HFF-Myc (cell line): ENCODE results near the gene CDH4.

Experiments
- DNase-seq: peaks from one replicate; pipeline ENCODE4 v3.0.0-alpha.2; 2011; ENCODE audit warnings: low read depth; ENCODE audit errors: extremely low read depth
- H3K4me3 ChIP-seq: replicated peaks from 2 replicates; pipeline ENCODE4 v1.5.1; 2011; ENCODE audit warnings: low read depth, mild to moderate bottlenecking, control low read depth, low read length
- TF ChIP-seq, protein P1 (sequence below): IDR thresholded peaks from 2 replicates; pipeline ENCODE4 v1.5.1; 2012; ENCODE audit warnings: mild to moderate bottlenecking, low read depth, low read length, control low read depth; ENCODE audit errors: missing control alignments

Gene CDH4

DNA sequence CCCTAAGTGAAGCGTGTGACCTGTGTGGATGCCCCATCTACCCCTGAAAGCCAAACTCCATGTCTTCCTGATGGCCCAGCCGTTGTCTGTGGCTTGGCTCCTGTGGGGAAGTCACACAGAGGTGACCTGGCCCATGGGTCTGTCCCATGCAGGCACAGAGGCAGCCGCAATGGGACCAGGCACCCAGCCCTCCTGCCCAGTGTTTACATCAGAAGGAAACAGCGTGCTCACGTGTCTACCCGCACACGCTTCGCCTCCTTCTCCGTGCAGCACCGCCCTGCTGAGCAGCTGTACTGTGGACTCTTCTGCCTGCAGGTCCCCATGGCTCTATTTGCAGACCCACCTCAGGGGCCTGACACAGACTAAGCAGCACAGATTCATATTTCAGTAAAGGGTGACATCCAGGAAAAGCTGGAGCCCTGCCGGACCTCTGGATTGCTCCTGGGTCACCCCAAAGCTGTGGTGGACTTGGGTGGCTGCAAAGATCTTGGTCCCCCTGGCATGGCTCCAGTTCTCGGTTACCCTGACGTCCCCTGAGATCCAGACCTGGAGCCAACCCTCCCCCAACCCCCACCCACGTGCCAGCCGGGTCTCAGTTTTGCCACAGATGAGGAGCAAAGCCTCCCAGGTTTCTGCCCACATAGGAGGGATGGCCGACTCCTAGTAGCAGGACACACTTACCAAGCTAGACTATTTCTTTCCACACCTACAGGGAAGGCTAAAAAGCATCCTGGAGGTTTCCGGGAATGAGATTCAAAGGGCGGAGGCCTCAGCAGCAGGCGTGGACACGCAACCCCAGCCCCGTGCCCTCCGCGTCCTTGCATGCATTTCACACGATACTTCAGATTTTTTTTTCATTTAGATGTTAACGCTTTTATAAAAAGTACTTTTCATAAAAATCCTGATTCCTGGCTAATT lies 120.3 kb downstream of the CDH4 start:
- TF ChIP-seq, protein P1, sequence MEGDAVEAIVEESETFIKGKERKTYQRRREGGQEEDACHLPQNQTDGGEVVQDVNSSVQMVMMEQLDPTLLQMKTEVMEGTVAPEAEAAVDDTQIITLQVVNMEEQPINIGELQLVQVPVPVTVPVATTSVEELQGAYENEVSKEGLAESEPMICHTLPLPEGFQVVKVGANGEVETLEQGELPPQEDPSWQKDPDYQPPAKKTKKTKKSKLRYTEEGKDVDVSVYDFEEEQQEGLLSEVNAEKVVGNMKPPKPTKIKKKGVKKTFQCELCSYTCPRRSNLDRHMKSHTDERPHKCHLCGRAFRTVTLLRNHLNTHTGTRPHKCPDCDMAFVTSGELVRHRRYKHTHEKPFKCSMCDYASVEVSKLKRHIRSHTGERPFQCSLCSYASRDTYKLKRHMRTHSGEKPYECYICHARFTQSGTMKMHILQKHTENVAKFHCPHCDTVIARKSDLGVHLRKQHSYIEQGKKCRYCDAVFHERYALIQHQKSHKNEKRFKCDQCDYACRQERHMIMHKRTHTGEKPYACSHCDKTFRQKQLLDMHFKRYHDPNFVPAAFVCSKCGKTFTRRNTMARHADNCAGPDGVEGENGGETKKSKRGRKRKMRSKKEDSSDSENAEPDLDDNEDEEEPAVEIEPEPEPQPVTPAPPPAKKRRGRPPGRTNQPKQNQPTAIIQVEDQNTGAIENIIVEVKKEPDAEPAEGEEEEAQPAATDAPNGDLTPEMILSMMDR, result no peak
- DNase-seq, result no peak
- no peak overlapping the region for H3K4me3 ChIP-seq

DNA sequence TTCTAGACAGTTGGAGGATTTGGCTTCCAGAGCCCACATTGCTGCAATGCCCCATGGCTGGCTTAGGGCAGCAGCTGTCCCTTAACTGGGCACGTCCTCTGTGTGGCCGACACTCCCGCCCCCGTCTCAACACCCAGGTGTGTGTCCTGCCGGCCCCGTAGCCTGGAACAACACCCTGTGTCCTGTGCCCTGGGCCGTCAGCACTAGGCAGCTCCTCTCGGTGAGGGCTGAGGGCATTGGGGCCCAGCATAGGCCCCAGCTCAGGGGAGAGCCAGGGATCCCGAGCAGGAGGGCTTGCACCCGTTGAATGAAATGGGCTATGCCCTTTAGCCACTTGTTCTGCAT lies 121.0 kb downstream of the CDH4 start:
- H3K4me3 ChIP-seq, result no peak overlapping the region
- DNase-seq, result no peak
- TF ChIP-seq, protein P1, result no peak

DNA sequence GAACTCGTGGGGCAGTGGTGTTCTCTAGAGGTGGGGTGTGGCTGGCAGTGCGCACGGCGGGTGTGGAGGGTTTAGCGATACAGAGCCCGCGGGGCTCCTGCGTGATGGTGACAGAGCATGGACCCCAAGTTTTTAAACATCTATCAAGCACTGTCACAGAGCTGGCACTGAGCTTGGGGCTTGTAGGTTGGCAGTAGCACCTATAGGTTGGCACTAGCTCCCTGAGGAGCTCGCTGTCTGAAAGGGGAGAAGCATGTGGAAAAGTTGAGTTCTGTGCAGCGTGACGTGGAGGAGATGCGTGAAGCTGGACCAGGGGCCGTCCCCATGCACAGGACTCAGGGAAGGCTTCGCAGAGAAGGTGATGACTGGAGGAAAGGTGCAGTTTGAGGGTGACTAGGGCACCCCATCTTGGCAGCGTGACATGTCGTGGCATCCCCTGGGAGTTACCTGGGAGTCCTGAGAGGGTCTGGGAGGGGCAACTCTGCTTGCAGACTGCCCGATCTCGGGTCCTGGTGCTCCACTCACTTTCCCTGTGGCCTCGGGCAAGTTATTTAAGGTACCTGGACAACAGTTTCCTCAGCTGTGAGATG lies 122.0 kb downstream of the CDH4 start:
- TF ChIP-seq, protein P1, result no peak
- H3K4me3 ChIP-seq, result no peak overlapping the region
- no peak for DNase-seq

DNA sequence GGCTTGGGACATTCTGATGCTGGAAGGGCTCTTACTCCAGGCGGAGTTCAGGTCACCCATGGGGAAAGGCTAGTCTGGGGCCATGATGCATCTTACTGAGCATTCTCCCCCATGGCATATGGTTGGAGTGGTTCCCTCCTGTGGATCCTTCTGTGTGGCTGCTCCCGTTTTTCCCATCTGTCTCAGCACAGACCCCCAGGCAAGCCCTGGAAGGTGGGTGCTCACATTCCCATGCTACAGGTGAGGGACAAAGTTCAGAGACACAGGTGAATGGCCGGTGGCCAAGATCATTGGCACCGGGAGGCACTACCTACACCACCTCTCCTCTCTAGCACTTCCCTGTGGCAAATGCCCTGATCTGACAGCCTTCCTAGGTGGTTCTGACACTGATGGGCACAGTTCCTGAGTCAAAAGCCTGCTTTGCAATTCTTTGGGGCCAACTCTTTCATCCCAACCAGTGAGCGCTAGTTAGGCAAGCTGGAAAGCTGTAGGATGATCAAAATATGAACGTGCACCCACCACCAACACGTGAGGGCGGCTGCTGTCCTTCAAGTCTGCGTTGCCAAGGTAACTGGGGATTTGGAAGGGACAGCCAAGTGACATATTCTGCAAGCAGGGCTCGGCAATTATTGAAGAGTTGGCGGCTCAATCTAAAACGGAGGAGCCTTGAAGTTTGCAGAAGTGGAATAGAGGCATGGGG lies 124.6 kb downstream of the CDH4 start:
- no peak for DNase-seq
- TF ChIP-seq, protein P1, result no peak
- no peak overlapping the region for H3K4me3 ChIP-seq

DNA sequence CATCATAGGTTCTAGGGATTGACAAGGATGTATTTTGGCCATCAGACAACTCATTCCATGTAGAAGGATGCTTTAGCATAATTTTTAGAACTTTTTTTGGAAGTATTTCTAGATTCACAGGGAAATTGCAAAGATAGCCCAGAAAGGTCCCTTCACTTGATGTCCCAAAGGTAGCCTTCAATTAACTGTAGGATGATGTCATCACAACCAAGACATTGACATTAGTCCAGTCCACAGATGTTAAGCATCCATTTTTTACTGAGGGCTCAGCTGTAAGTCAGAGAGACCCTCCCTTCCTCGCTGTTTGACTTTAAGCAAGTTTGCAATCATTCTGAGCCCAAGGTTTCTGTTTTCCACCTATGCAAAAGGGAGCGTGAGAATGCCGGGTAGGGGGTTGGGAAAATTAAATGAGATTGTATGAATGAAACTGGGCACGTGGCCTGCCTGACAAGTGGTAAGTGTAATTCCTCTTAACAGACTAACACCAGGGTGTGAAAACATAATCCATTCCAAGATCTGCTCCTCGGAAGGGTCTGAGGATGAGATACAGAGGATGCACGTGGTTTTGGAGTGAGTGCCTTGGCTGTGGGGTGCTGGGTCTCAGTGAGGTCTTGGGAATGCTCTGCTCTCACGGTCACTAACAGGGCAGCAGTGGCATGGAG lies 126.8 kb downstream of the CDH4 start:
- H3K4me3 ChIP-seq, result no peak overlapping the region
- TF ChIP-seq, protein P1, result no peak
- DNase-seq, result no peak

DNA sequence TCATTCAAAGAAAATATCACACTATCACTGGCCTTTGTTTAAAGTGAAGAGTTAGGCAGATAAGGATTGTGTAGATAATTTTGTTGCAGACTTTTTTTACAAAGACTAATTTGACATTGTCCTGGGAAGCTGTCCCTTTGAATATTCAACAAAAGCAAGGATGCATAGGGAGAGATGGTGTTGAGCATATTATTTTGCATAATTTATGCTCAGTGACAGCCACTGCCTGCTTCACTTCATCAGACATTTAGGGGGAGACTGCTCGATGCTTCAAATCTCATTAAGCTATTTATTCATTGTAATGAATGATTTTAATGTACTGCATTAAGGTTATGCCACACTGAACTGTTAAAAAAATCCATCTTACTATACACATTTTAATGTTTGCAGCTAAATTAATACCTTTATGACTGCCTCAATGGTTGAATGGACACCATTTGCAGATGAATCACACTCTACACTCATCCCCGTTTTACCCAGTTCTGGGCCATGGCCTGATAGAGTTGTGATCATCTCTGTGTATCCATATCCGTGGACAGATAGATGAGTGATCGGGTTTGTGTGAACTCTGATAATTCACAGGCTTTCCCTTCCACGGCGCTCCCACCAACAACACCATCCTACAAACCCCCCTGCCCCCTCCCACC lies 128.0 kb downstream of the CDH4 start:
- H3K4me3 ChIP-seq, result no peak overlapping the region
- TF ChIP-seq, protein P1, result no peak
- DNase-seq, result no peak
